ENCODE data around the gene NRGN. TPM values are rescaled to one million over a fixed set of nuclear protein-coding genes. Genes with fewer than 3 reads are reported as not detected.
A peak's percentile ranks its signal among the peaks of the same experiment; 100 is the strongest.
"Not testable (repeated sequence)": the region's sequence is repeated elsewhere in the genome, so short reads cannot be mapped to it uniquely, and the experiment has no call there.

The NRGN gene
- total RNA-seq, 1 experiment from 2014 or later = 0.23 TPM

DNA sequence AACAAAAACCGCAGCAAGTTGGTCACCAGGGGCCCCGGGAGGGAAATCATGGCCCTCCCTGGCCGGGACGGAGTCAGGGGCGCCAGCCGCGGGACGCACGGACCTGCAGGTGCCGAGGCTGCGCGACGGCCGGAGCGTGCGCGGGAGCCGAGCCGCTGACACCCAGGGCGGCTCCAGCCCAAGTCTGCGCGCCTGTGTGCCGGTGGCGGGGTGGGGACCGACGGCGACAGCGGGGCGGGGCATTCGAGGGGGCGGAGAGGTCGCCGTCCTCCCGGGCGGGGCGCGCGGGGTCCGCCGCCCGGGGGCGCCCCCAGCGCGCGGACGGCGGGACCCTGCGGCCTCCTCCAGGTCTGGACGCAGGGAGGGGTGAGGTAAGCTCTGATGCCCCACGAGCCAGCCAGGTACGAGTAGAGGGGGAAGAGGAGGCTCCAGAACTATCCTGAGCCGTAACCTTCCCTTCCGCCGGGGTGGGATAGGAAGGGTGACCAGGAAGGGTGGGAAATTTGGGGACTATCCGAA is 22.4 kb downstream of the NRGN start, which contains the start of gene ESAM:
TSS of gene ESAM (minus strand) at position 186 of the 519 bp plus-strand sequence. CDS start at position 50, 136 bp downstream.
- Histone ChIP-seq H3K36me3 (peaks cover 5% of the 10 kb centered on the region), H3K4me3 (peak within 1 kb of the TSS; percentile 28), H3K9me3 (no peaks in the 10 kb centered on the region), H3K27me3 (no peaks in the 10 kb centered on the region)
- no peak for DNase-seq

DNA sequence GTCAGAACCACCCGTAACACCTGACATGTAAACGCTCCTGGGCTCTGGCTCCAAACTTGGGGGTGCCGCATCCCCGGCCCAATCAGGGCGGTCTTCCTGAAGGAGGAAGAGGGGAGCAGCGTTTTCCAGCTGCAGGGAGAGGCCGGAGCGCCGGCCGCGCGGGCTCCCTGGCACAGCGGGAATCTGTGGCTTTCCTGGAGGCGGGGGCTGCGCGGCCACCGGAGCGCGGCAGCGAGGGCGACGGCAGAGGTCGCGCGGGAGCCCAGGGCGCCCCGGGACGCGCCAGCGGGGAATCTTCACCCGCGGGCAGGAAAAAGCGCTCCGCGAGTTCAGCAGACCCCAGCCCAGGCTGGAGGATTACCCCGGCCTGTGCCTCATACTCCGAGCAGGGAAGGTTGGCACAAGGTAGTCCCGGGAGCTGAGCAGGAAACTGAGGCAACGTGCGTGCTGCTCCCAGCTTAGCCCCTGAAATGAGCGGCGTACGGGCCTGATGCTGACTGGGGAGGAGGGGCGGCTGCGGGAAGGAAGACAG is 22.9 kb downstream of the NRGN start:
- Histone ChIP-seq H3K36me3 (peaks cover 10% of the 10 kb centered on the region), H3K9me3 (no peaks in the 10 kb centered on the region), H3K27me3 (no peaks in the 10 kb centered on the region), H3K4me3 (peak overlapping the region; percentile 28)
- DNase-seq = no peak

- Histone ChIP-seq H3K9me3 (no peaks in the 10 kb centered on the region), H3K27me3 (no peaks in the 10 kb centered on the region), H3K4me3 (peak overlapping the region; percentile 28), H3K36me3 (peaks cover 12% of the 10 kb centered on the region)
- peak; percentile 68 for DNase-seq
Observed at GRCh38 chr11:124763156-124763947, 23.6 kb downstream of the NRGN start.

DNA sequence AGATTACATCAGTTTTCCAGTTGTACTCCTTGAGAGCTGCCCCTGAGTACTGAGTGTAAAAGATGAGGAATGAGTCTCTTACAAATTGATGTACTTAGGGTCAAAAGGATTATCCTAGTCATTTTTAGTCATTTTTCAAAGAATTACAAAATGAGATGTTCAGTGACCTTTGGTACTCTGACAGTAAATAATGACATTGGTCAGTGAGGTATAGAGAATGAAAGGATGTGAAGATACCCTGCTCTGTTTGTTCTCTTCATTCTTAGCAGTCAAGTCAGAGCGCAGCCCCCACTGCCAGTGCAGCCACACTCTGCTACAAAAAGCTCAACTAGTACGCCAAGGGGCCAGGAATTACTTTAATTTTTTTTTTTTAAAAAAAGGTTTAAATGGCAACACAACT is 26.4 kb downstream of the NRGN start:
- Histone ChIP-seq H3K9me3 (no peaks in the 10 kb centered on the region), H3K27me3 (no peaks in the 10 kb centered on the region), H3K4me3 (no peak overlapping the region), H3K36me3 (peaks cover 16% of the 10 kb centered on the region)
- DNase-seq = no peak

DNA sequence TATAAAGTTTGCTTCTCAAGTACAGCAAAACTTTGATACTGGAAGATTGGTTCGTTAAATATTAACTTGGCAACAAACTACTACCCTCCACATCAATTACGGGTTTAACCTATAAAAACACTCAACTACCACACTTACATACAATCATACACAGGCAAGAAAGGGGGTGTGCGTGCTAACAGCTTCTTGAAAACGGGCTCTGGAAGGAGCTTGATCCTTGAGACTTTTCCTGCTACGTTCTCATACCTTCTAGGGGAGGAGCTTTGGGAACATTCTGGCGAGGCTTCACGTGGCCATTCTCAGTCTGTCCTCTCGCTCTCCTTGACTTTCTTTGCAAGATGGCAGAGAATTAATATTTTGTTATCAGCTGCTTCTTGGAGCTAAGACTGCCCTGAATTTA is 29.2 kb downstream of the NRGN start:
- Histone ChIP-seq H3K4me3 (no peak overlapping the region), H3K9me3 (no peaks in the 10 kb centered on the region), H3K36me3 (peaks cover 24% of the 10 kb centered on the region), H3K27me3 (no peaks in the 10 kb centered on the region)
- DNase-seq = no peak

- no peaks in the 10 kb centered on the region for H3K27me3 ChIP-seq
Observed at GRCh38 chr11:124769806-124770774, 30.3 kb downstream of the NRGN start.

GRCh38 chr11:124770959-124771358 is 31.2 kb downstream of the NRGN start:
- not testable (repeated sequence) for H3K27me3 ChIP-seq, H3K9me3 ChIP-seq, H3K4me3 ChIP-seq, DNase-seq
- peaks cover 22% of the 10 kb centered on the region for H3K36me3 ChIP-seq

More at GRCh38 chr11:124769806-124770774, 30.3 kb downstream of the NRGN start:
- Histone ChIP-seq H3K4me3 (no peak overlapping the region), H3K36me3 (peaks cover 22% of the 10 kb centered on the region), H3K9me3 (no peaks in the 10 kb centered on the region)
- DNase-seq = peak; percentile 85

- DNase-seq = no peak
- no peak overlapping the region for H3K4me3 ChIP-seq
- H3K27me3 ChIP-seq = no peaks in the 10 kb centered on the region
- no peaks in the 10 kb centered on the region for H3K9me3 ChIP-seq
- H3K36me3 ChIP-seq = peaks cover 5% of the 10 kb centered on the region
Observed at GRCh38 chr11:124776865-124777645, 37.3 kb downstream of the NRGN start.

GRCh38 chr11:124778281-124778680 is 38.5 kb downstream of the NRGN start:
- Histone ChIP-seq H3K36me3 (peaks cover 8% of the 10 kb centered on the region; the same call in 1 of the 2 replicates), H3K4me3 (no peak overlapping the region), H3K9me3 (no peaks in the 10 kb centered on the region), H3K27me3 (no peaks in the 10 kb centered on the region)
- no peak for DNase-seq

DNA sequence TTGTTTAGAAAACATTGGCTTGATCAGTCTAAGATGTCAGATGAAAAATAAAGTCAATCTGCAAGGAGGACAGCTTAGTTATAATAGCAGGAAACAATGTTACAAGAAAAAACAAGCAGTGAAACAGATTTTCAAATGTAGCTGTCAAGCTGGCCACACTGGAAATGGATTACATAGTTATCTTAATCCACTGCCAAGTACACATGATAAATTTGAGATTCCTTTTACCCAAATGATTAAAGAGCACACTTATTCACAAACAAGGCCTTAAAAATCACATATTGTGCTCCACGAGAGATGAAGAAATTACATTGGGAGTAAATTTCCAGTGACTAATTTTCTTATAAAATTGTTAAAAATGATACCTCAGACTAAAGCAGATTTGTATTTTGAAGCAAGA is 39.8 kb downstream of the NRGN start:
- no peak for DNase-seq
- H3K9me3 ChIP-seq = no peaks in the 10 kb centered on the region

GRCh38 chr11:124783002-124783401 is 43.3 kb downstream of the NRGN start:
- no peak for DNase-seq
- no peaks in the 10 kb centered on the region for H3K9me3 ChIP-seq
- H3K36me3 ChIP-seq = 0 out of 2 replicates have a peak, but pooled peaks cover 3% of the 10 kb centered on the region
- no peak overlapping the region for H3K4me3 ChIP-seq
- no peaks in the 10 kb centered on the region for H3K27me3 ChIP-seq

More for the DNA sequence above, 39.8 kb downstream of the NRGN start:
- Histone ChIP-seq H3K36me3 (peaks cover 8% of the 10 kb centered on the region; the same call in 1 of the 2 replicates), H3K27me3 (no peaks in the 10 kb centered on the region), H3K4me3 (no peak overlapping the region)

DNA sequence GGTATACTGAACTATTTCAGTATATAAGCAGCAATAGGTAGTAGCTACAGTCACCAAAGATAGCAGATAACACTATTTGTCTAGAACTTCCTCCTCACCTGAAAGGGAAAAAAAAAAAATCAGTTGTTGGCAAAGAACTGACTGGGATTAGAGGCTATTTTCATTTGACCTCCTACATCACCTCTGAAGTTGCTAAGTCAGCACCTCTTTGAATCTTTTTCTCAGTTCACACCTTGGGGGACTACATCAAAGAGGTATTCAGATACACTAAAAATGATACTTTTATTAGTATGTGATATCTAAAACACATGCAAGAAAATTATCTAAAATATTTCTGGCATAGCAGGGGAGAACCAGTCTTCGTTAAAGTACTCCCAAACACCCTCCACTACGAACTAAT is 44.3 kb downstream of the NRGN start:
- no peak overlapping the region for H3K4me3 ChIP-seq
- H3K27me3 ChIP-seq = no peaks in the 10 kb centered on the region
- H3K36me3 ChIP-seq = 0 out of 2 replicates have a peak, but pooled peaks cover 3% of the 10 kb centered on the region
- DNase-seq = no peak
- no peaks in the 10 kb centered on the region for H3K9me3 ChIP-seq

GRCh38 chr11:124788521-124788920 is 48.8 kb downstream of the NRGN start:
- H3K27me3 ChIP-seq = no peaks in the 10 kb centered on the region
- no peak overlapping the region for H3K4me3 ChIP-seq
- H3K9me3 ChIP-seq = no peaks in the 10 kb centered on the region
- no peaks in the 10 kb centered on the region for H3K36me3 ChIP-seq
- no peak for DNase-seq

- Histone ChIP-seq H3K4me3 (no peak overlapping the region), H3K27me3 (no peaks in the 10 kb centered on the region), H3K9me3 (no peaks in the 10 kb centered on the region), H3K36me3 (no peaks in the 10 kb centered on the region)
- DNase-seq = no peak
Observed at GRCh38 chr11:124791626-124792341, 52.0 kb downstream of the NRGN start.

GRCh38 chr11:124793466-124794278 is 53.9 kb downstream of the NRGN start:
- H3K4me3 ChIP-seq = no peak overlapping the region

More at GRCh38 chr11:124793466-124794278, 53.9 kb downstream of the NRGN start:
- DNase-seq = no peak
- Histone ChIP-seq H3K36me3 (no peaks in the 10 kb centered on the region), H3K9me3 (no peaks in the 10 kb centered on the region), H3K27me3 (no peaks in the 10 kb centered on the region)
